ENCODE measurements around the gene TBKBP1.

The TBKBP1 gene

GRCh38 chr17:47724705-47725104 lies 30.7 kb downstream of the TBKBP1 start:
- Histone ChIP-seq H3K27me3 (ENCODE audit: insufficient read depth, low read depth) (no peaks in the 10 kb centered on the region), H3K27ac (no peak overlapping the region), H3K4me2 (no peak overlapping the region), H3K4me3 (IDR thresholded peaks at IDR 0.05; ENCODE audit: insufficient read depth, low read depth, low read length) (no peak overlapping the region), H3K36me3 (ENCODE audit: insufficient read depth) (no peaks in the 10 kb centered on the region), H3K9ac (no peak overlapping the region), H4K20me1 (ENCODE audit: insufficient read depth) (no peaks in the 10 kb centered on the region), H3K79me2 (ENCODE audit: insufficient read depth, low read depth) (no peaks in the 10 kb centered on the region), H2AFZ (ENCODE audit: low read depth) (no peak overlapping the region), H3K4me1 (ENCODE audit: low read depth, poor library complexity, severe bottlenecking) (peaks cover 14% of the 10 kb centered on the region)
- TF ChIP-seq CTCF (conservative IDR thresholded peaks at IDR 0.05; ENCODE audit: low read depth, low read length): no peak

GRCh38 chr17:47725446-47726111 lies 31.6 kb downstream of the TBKBP1 start:
- H4K20me1 ChIP-seq (ENCODE audit: insufficient read depth): no peaks in the 10 kb centered on the region
- peaks cover 6% of the 10 kb centered on the region for H3K4me1 ChIP-seq (ENCODE audit: low read depth, poor library complexity, severe bottlenecking)
- H3K36me3 ChIP-seq (ENCODE audit: insufficient read depth): no peaks in the 10 kb centered on the region
- H3K27ac ChIP-seq: no peak overlapping the region
- H3K4me2 ChIP-seq: no peak overlapping the region
- H3K27me3 ChIP-seq (ENCODE audit: insufficient read depth, low read depth): no peaks in the 10 kb centered on the region
- H3K4me3 ChIP-seq (IDR thresholded peaks at IDR 0.05; ENCODE audit: insufficient read depth, low read depth, low read length): no peak overlapping the region
- H3K9ac ChIP-seq: no peak overlapping the region
- no peaks in the 10 kb centered on the region for H3K79me2 ChIP-seq (ENCODE audit: insufficient read depth, low read depth)
- no peak overlapping the region for H2AFZ ChIP-seq (ENCODE audit: low read depth)
- TF ChIP-seq CTCF (conservative IDR thresholded peaks at IDR 0.05; ENCODE audit: low read depth, low read length): no peak

DNA sequence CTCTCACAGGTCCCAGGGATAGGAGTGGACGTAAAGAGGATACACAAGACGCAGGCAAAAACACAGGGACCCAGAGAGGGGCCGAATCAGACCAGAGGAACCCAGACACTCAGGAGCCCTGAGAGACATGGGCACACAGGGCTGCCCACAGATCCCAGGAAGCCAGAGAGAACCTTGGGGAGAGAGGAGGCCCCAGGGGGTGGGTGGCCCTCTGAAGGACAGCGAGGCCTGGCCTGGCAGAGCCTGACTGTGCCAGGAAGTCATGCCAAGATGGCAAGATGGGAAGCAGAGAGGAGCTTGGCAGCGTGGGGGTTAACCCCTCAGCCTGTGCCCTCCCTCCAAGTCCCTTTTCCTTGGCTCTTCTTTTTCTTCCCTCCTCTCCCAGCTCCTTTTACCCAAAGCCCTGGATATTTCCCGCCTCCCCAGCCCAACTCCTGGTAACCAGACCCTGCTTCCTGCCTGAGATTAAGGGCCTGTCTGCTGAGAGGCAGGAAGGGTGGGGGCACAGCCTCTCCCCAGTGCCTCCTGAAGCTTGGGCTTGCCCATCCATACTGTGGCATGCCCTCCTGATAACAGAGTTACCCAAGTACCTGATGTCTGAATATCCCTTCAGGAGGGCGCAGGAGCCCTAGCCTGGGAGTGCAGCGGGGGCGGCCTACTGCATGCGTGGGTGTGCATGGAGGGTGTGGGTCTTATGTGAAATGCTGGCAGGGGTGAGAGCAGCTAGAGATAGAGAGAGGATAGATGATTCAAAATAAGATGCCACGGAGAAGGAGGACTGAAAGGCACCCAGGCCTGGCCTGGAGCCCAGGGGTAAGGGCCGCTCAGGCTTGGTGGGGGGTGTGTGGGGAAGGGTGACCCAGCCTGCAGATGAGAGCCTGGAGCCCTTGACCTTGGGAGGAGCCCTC lies 33.1 kb downstream of the TBKBP1 start:
- H3K4me1 ChIP-seq (ENCODE audit: low read depth, poor library complexity, severe bottlenecking): no peaks in the 10 kb centered on the region
- TF ChIP-seq CTCF (conservative IDR thresholded peaks at IDR 0.05; ENCODE audit: low read depth, low read length): no peak
- 0 out of 2 replicates have a peak, but pooled peaks cover 3% of the 10 kb centered on the region for H3K27me3 ChIP-seq (ENCODE audit: insufficient read depth, low read depth)
- H3K79me2 ChIP-seq (ENCODE audit: insufficient read depth, low read depth): no peaks in the 10 kb centered on the region
- no peak overlapping the region for H3K9ac ChIP-seq
- H4K20me1 ChIP-seq (ENCODE audit: insufficient read depth): no peaks in the 10 kb centered on the region
- no peak overlapping the region for H3K4me3 ChIP-seq (IDR thresholded peaks at IDR 0.05; ENCODE audit: insufficient read depth, low read depth, low read length)
- no peaks in the 10 kb centered on the region for H3K36me3 ChIP-seq (ENCODE audit: insufficient read depth)
- H3K4me2 ChIP-seq: no peak overlapping the region
- H3K27ac ChIP-seq: no peak overlapping the region
- no peak overlapping the region for H2AFZ ChIP-seq (ENCODE audit: low read depth)

DNA sequence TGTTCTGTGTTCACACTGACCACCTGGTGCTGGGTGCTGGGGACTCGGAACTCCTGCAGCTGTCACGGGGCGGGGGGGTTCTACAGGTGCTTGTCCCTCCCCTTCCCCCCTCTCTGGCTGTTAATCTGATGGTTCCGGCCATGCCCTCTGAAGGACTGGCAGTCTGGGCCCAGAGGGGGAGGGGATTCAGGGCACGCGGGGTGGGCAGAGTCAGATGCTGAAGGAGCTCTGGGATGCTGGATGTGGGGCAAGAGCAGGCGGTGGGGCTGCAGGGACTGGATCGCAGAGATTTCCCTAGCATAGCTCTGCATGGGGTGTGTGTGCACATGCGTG lies 33.7 kb downstream of the TBKBP1 start:
- H3K79me2 ChIP-seq (ENCODE audit: insufficient read depth, low read depth): no peaks in the 10 kb centered on the region
- H3K36me3 ChIP-seq (ENCODE audit: insufficient read depth): no peaks in the 10 kb centered on the region
- no peak overlapping the region for H3K4me3 ChIP-seq (IDR thresholded peaks at IDR 0.05; ENCODE audit: insufficient read depth, low read depth, low read length)
- H3K27me3 ChIP-seq (ENCODE audit: insufficient read depth, low read depth): 0 out of 2 replicates have a peak, but pooled peaks cover 3% of the 10 kb centered on the region
- no peaks in the 10 kb centered on the region for H3K4me1 ChIP-seq (ENCODE audit: low read depth, poor library complexity, severe bottlenecking)
- no peak overlapping the region for H3K4me2 ChIP-seq
- H3K27ac ChIP-seq: no peak overlapping the region
- H3K9ac ChIP-seq: no peak overlapping the region
- no peaks in the 10 kb centered on the region for H4K20me1 ChIP-seq (ENCODE audit: insufficient read depth)
- no peak for TF ChIP-seq CTCF (conservative IDR thresholded peaks at IDR 0.05; ENCODE audit: low read depth, low read length)
- no peak overlapping the region for H2AFZ ChIP-seq (ENCODE audit: low read depth)
